Measurements from ENCODE around the gene GPS2.
A peak's percentile ranks its signal among the peaks of the same experiment; 100 is the strongest.

GRCh38 chr17:7279448-7279847 is 35.7 kb downstream of the GPS2 start:
- TF ChIP-seq CTCF (IDR thresholded peaks at IDR 0.05) (no peak), POLR2A (IDR thresholded peaks at IDR 0.05) (peak in 1 of 2 donors; percentile 32)
